Measurements from ENCODE around the gene BIN1.
"Not testable (repeated sequence)": the region's sequence is repeated elsewhere in the genome, so short reads cannot be mapped to it uniquely, and the experiment has no call there.

BIN1 gene

DNA sequence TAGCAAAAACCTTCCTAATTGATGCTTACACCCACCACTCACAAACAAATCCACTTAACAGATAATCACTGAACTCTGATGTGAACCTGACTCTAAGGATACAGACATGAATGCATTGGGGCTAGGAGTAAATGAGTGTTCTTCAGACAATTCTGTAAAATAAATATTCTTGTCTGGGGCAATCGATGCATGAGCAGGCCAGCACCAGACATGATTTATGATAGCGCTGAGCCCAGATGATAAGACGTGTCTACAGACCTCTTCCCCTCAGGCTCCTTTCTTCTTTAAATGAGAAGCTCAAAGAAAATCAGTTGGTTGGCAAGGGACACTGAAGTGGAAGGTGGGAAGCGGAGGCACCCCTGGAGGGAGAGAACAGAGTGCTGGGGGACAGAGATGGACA lies 27.3 kb upstream of the BIN1 start:
- DNase-seq (ENCODE audit: low read depth): no peak

DNA sequence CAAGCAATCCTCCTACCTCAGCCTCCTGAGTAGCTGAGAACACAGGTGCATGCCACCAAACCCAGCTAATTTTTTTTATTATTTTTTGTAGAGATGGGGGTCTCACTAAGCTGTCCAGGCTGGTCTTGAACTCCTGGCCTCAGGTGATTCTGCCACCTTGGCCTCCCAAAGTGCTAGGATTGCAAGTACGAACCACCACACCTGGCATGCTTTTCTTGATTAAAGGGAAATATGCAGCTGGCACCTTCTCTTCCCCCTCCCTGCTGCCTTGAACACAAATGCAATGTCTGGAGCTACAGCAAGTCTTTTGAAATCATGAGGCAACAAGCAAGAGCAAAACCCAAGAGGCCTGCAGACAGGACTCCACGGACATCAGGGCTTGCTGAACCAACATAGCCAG lies 26.8 kb upstream of the BIN1 start:
- no peak for DNase-seq (ENCODE audit: low read depth)

DNA sequence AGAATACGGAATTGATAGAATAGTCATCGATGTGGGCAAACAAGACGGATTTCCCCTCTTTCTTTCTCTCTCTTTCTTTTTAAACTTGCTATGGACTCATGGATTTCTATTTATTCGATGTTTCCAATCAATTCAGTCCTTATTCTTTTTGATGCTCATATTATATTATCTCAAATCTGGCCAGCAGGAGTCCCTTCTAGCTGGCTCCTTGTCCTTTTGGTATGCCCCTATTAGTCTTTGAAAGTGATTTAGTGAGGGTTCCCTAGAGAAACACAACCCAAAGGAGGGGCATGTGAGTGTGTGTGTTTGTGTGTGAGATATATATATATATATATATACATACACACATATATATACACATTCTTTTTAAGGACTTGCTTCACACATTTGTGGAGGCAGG lies 23.5 kb upstream of the BIN1 start:
- DNase-seq (ENCODE audit: low read depth): no peak

DNA sequence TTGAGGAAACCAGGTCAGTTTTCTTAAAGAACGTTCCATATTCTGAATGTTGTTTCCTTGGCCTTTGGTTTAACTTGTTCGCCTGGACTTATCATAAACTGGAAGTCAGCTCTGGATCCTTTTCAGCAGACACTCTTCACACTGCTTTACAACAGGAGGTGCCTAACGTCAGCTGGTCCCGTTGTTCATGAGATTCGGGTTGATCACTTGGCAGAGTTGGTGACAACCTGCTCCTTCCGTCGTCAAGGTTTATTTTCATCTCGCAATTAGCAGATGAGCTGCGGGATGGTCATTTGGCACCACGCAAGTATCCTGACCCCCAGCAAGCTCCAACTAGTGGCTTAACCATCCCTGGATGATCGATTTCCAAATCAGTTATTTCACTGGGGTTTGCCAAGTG lies 23.0 kb upstream of the BIN1 start:
- no peak for DNase-seq (ENCODE audit: low read depth)

DNA sequence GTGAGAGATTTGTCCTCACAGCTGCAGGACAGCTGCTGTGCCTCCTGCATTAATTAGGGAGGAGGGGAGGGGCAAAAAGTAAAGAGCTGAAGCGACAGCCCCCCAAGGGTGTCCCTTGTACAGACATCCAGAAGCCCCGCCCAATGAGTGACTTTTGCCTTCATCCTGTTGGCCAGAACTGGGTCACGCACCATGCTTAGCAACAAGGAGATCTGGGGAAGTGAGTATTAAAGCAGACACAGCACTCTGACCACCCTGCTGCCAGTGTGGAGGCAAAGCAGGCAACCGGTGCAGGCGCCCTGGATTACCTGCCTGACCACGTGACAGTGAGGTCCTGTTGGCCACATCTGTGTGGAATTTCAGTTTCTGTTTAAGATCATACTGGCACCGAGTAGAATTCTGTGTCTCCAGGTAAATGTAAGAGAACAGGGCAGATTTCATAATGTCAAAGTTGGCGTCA lies 21.5 kb upstream of the BIN1 start:
- DNase-seq (ENCODE audit: low read depth): no peak

DNA sequence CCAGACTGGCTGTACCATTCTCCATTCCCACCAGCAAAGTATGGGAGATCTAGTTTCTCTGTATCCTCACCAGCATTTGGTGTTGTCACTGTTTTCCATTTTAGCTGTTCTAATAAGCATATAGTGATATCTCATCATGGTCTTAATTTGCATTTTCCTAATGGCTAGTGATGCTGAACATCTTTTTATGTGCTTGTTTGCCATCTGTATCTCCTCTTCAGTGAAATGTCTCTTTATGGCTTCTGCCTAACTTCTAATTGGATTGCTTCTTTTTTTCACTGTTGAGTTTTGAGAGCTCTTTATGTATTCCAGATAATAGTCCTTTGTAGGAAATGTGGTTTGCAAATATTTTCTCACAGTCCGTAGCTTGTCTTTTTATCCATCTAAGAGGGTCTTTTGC lies 18.9 kb upstream of the BIN1 start:
- no peak for DNase-seq (ENCODE audit: low read depth)

DNA sequence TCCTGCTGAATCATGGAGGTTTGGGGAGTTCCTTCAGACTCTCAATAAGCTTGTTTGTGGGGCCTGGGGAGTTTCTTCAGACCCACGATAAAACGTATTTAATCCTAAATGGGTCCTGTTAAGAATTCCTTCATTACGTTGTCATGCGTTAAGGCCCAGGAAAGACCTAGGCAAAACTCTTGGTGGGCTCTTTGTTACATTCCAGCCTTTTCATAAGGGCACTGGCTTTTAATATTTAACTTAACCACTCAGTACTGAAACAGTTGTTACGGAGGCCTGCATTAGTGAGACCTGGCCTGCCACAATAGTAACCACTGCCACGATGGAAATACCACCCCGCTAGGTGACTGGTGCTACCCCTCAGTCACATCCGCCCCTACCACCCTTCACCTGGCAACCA lies 17.5 kb upstream of the BIN1 start:
- DNase-seq (ENCODE audit: low read depth): no peak

DNA sequence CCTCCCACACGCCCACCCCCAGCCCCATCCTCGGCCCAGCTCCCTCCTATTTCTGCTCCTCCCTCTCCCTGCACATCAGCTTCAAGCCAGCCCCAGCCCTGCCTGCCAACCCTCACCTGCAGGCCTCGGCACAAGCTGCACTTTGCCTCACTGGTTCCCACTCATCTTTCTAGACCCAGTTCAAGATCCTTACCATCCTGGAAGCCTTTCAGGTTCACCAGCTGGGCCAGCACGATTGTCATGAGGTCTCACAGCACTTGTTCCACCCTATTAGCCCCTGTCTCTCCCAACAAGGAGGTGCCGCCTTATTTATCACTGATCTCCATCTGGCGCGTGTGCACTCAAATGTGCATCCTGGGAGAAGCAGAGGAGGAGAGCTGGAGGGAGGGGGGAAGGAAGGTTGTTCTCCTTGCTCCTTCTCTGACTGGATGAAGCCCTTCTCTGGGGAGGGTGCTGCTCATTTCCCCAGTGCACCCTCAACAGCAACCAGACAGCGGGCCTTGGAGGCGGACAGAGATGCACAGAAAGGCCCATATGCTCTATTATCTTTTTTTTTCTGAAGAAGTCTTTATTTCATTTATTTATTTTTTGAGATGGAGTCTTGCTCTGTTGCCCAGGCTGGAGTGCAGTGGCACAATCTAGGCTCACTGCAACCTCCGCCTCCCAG lies 15.5 kb upstream of the BIN1 start:
- DNase-seq (ENCODE audit: low read depth): no peak

DNA sequence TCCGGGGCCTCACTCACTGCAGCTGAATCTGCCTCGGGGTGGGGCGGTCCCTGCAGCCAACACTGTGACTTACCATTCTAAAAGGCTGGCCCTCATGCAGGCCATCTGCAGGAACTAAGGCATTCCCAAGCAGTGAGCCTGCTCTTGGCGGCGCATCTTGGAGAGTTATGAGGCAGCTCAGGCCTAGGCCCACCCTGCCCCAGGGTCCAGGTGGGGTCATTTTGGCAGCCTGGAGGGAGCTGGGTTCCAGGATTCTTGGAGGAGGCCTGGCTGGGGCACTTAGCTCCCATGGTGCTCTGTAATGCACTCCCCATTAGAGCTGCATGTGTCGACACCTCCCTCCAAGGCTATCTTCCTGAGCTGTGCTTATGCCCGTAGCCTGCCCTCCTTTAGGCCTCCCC lies 14.8 kb upstream of the BIN1 start:
- no peak for DNase-seq (ENCODE audit: low read depth)

- DNase-seq (ENCODE audit: low read depth): no peak
Measured at GRCh38 chr2:127121353-127121752, 14.4 kb upstream of the BIN1 start.

DNA sequence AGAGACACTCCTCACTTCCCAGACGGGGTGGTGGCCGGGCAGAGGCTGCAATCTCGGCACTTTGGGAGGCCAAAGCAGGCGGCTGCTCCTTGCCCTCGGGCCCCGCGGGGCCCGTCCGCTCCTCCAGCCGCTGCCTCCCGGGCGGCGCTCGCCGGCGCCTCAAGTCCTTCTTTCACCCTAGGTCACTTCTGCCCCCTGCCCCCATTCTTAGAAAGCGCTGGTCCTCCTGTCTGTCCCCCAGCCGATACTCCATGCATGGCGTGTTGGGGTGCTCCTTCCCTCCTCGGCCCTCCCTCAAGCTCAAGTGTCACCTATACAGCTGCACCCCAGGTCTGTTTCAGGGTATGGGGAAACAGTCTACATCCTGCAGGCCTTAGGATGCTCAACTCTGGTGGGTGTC lies 13.5 kb upstream of the BIN1 start:
- DNase-seq (ENCODE audit: low read depth): not testable (repeated sequence)

DNA sequence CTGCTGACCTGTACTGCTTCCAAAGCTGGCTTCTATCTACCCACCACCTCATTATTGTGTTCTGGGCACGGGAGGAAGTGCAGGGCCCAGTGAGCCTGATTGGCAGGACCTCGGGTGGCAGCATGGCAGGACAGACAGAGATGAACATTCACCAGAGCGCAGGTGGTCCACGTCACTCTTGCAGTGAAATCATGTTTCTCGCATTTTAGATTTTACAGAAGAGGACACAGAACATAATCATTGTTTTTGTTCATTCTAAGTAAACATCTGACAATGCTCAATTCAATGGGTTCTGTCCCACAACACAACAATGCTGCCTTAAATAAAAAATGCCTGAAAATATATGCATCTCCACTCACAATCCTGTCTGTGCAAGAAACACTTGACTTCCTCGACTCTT lies 11.5 kb upstream of the BIN1 start:
- DNase-seq (ENCODE audit: low read depth): no peak

GRCh38 chr2:127118038-127118437 lies 11.1 kb upstream of the BIN1 start:
- no peak for DNase-seq (ENCODE audit: low read depth)

- no peak for DNase-seq (ENCODE audit: low read depth)
Measured at GRCh38 chr2:127117603-127118002, 10.6 kb upstream of the BIN1 start.

DNA sequence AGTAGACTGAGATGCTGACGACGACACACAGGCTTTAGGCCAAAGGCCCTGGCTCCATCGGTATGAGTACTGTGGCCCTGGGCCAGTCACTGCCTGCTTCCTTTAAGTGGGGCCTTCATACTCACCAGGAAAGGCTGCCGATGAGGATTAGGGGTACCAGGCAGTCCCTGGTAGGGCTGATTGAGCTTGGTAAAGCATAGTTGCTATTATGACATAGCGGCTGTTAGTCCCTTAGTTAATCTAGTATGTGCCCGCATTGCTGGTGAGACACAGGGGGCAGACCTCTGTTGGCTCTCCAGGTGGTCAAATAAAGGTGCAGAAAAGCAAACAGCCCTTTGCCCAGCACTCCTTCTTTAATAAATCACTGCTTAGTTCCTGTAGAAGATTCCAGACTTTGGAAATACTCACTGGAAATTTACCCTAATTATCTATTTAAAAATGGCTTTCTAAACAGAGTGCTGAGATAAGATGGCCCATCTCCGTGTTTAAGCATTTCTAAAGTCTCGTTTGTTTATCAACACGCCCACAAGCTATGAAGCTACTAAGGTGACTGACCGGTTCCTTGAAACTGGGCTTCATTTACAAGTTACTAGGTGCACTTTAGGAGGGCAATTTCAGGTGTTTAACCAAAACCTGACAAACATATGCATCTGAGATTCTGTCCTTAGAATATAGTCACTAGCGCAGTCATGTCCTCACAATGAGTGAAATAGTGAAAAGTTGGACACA lies 8.7 kb upstream of the BIN1 start:
- DNase-seq (ENCODE audit: low read depth): no peak

DNA sequence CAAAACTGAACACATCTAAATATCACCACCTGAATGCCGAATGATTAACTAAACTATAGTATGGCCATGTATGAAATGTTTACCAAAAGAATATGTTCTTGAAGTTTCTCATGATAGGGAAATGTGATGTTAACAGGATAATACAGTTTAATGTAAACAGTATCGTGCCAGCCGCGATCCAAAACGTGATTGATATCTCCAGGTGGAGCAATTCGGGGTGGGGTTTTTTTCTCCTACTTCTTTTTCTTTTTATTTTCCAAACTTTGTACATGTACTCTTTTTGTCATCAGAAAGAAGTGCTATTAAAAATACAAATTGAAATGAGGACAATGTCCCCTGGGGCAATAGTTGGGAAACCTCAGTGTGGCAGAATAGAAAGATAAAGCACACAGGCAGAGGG lies 4.0 kb upstream of the BIN1 start:
- DNase-seq (ENCODE audit: low read depth): no peak

DNA sequence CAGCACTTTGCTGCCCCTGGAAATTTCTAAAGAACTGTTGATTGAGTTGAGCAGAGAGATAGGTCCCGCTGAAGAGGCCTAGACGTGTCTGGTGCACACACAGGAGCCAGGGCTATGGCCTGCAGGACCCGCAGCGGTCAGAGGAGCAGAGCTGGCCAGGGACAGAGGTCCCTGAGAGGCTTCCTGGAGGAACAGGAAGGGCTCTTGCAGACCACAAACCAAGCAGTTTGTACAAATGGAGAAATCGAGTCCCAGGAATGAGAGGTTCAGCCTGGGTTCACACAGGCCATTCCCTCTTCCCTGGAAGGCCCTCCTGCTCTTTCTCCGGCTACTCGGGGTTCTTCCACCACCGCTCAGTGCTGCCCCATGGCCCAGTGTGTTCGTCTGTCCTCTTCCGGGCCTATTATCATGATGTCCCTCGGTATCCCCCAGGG lies 1.2 kb upstream of the BIN1 start:
- no peak for DNase-seq (ENCODE audit: low read depth)

DNA sequence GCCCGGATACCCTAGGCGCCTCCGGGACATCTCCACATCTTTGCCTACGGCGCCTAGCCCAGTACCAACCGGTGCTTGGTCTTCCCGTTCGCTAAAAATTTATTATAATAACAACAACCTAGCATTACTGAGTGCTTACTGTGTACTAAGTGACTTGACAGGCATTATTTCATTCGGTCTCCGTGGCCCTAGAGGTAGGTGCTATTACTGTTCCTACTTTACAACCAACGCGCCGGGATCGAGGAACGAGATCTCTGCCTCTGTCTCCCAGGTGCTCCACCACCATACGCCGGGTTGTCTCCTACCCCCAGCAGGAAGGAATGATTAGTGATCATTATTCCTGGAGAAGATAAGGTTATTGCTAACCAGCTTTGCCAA lies 657 bp upstream of the BIN1 start:
- no peak for DNase-seq (ENCODE audit: low read depth)

DNA sequence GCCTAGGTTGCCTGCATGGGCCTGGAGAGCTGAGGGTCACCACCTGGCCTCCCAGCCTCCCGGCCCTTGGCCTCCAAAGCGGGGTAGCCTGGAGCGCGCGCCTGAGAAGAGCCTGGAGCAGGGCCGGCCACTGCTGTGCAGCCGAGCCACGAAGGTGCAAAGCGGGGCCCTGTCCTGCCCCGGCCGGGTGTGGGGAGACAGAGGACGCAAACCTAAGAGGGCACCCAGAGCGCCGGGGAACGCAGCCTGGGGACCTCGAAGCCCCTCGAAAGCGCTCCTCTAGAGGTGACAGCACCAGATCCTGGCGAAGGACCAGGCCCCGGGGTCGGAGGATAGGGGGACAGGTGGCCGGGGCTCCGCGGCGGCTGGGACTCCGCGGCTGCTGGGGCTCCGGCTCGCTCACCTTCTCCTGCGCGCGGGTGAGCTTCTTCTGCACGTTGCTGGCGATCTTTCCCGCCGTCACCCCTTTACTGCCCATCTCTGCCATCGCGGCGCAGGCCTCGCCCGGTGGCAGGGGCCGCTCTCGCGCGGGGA lies 430 bp downstream of the BIN1 start:
- DNase-seq (ENCODE audit: low read depth): no peak

DNA sequence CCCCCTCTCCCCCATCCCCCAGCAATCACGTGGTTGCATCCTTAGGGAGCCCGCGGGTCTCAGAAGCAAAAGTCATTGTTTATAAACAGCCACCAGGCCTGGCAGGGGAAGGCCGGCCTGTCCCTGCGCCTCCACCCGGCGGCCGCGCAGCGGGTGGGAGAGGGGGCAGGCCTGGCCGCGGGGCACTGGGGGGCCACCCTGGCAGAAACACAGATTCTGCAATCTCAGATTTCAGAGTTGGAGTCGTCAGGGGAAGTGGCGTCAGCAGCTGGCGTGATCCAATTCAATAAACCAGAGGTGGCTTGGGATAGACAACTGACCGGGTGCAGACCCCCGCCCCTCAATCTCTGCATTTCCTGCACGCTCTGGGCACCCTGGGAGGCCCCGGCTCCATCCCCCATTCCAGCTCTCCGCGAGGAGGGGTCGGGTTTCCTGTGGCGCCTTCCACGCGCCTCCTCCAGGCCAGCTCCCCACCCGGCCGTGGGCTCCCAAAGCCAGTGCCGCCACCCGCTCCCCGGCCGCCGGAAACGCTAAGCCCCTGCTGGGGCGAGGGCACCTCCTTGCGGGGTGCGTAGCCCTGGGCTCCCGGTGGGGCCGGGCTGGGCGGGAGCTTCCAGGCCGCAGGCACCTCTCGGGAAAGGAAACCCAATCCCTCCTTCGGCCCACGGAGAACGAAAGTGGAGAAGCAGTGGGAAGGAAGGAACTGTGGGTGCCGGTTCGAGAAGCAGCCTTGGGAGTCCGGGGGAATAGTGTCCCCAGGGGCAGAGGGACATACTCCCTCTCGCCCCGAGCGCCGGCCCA lies 1.1 kb downstream of the BIN1 start:
- DNase-seq (ENCODE audit: low read depth): no peak

- no peak for DNase-seq (ENCODE audit: low read depth)
Measured at GRCh38 chr2:127104881-127105655, 1.9 kb downstream of the BIN1 start.

- no peak for DNase-seq (ENCODE audit: low read depth)
Measured at GRCh38 chr2:127104166-127104660, 2.7 kb downstream of the BIN1 start.
